ENCODE results near the gene WHRN.

The WHRN gene

GRCh38 chr9:114374936-114375335 is 130.3 kb downstream of the WHRN start:
- no peak for DNase-seq

GRCh38 chr9:114373960-114374730 is 131.1 kb downstream of the WHRN start:
- DNase-seq, result no peak

GRCh38 chr9:114372921-114373448 is 132.3 kb downstream of the WHRN start:
- no peak for DNase-seq

- DNase-seq, result no peak
Measured at GRCh38 chr9:114371973-114372917, 133.0 kb downstream of the WHRN start.

GRCh38 chr9:114371343-114371944 is 133.8 kb downstream of the WHRN start:
- no peak for DNase-seq

GRCh38 chr9:114370968-114371320 is 134.3 kb downstream of the WHRN start:
- no peak for DNase-seq

GRCh38 chr9:114370251-114370967 is 134.9 kb downstream of the WHRN start:
- no peak for DNase-seq

GRCh38 chr9:114369216-114370130 is 135.8 kb downstream of the WHRN start:
- no peak for DNase-seq

GRCh38 chr9:114367772-114368569 is 137.3 kb downstream of the WHRN start:
- DNase-seq, result no peak

- no peak for DNase-seq
Measured at GRCh38 chr9:114367366-114367765, 137.9 kb downstream of the WHRN start.

GRCh38 chr9:114366334-114367128 is 138.7 kb downstream of the WHRN start:
- DNase-seq, result no peak

- no peak for DNase-seq
Measured at GRCh38 chr9:114365194-114365593, 140.1 kb downstream of the WHRN start.

- DNase-seq, result no peak
Measured at GRCh38 chr9:114364134-114365041, 140.9 kb downstream of the WHRN start.

- DNase-seq, result no peak
Measured at GRCh38 chr9:114363424-114363823, 141.8 kb downstream of the WHRN start.

- DNase-seq, result no peak
Measured at GRCh38 chr9:114362394-114362793, 142.9 kb downstream of the WHRN start.

GRCh38 chr9:114361542-114361941 is 143.7 kb downstream of the WHRN start:
- DNase-seq, result no peak

- no peak for DNase-seq
Measured at GRCh38 chr9:114359801-114360200, 145.5 kb downstream of the WHRN start.

- no peak for DNase-seq
Measured at GRCh38 chr9:114357911-114358328, 147.4 kb downstream of the WHRN start.

GRCh38 chr9:114357360-114357759 is 147.9 kb downstream of the WHRN start:
- no peak for DNase-seq
